Mesodermal cell (in vitro differentiated cells): ENCODE data around the gene TTC23.

Experiments used
- H3K27ac ChIP-seq: 2 replicates; pipeline ENCODE4 v1.7.0; 2013; ENCODE audit warnings: mild to moderate bottlenecking, low read depth, low read length, moderate library complexity; ENCODE audit not compliant: severe bottlenecking
- H3K36me3 ChIP-seq: 2 replicates; pipeline ENCODE4 v1.7.1; 2013; ENCODE audit warnings: mild to moderate bottlenecking, low read length, moderate library complexity; ENCODE audit not compliant: control insufficient read depth, insufficient read depth
- H3K4me1 ChIP-seq: one replicate; pipeline ENCODE4 v1.7.1; 2013; ENCODE audit warnings: mild to moderate bottlenecking, low read length; ENCODE audit not compliant: insufficient read depth, control insufficient read depth, poor library complexity, severe bottlenecking
- H3K4me3 ChIP-seq: 2 replicates; pipeline ENCODE4 v1.7.0; 2013; ENCODE audit warnings: low read length, control low read depth, mild to moderate bottlenecking; ENCODE audit not compliant: insufficient read depth, poor library complexity, severe bottlenecking; ENCODE audit errors: extremely low read depth
- H3K9me3 ChIP-seq: 2 replicates; pipeline ENCODE4 v1.7.1; 2013; ENCODE audit warnings: mild to moderate bottlenecking, low read length, moderate library complexity; ENCODE audit not compliant: control insufficient read depth
- WGBS, 2 experiments: methylation state at CpG; one replicate each; pipeline ENCODE4 v1.1.5; 2013; ENCODE audit warnings: missing lambda C conversion rate in 2 of 2; ENCODE audit not compliant: insufficient coverage in 2 of 2; 5-methylcytosine and 5-hydroxymethylcytosine counted together

Gene TTC23

GRCh38 chr15:99165020-99165790, 84.2 kb downstream of the TTC23 start:
- WGBS, 2 experiments: 100% methylated on average over 1 of the region's 3 CpGs; no CpG with 5 or more reads in 1 of the 2 experiments
- H3K27ac ChIP-seq: no peak overlapping the region
- no peak overlapping the region for H3K4me3 ChIP-seq
- no peaks in the 10 kb centered on the region for H3K9me3 ChIP-seq
- peaks cover 26% of the 10 kb centered on the region for H3K36me3 ChIP-seq
- H3K4me1 ChIP-seq: peaks cover 6% of the 10 kb centered on the region

- Histone ChIP-seq H3K4me3 (no peak overlapping the region), H3K27ac (no peak overlapping the region), H3K4me1 (no peaks in the 10 kb centered on the region), H3K9me3 (no peaks in the 10 kb centered on the region), H3K36me3 (peaks cover 33% of the 10 kb centered on the region)
- WGBS, 2 experiments: 100% methylated on average over 1 of the region's 3 CpGs
Measured at GRCh38 chr15:99164119-99164518, 85.3 kb downstream of the TTC23 start.

DNA sequence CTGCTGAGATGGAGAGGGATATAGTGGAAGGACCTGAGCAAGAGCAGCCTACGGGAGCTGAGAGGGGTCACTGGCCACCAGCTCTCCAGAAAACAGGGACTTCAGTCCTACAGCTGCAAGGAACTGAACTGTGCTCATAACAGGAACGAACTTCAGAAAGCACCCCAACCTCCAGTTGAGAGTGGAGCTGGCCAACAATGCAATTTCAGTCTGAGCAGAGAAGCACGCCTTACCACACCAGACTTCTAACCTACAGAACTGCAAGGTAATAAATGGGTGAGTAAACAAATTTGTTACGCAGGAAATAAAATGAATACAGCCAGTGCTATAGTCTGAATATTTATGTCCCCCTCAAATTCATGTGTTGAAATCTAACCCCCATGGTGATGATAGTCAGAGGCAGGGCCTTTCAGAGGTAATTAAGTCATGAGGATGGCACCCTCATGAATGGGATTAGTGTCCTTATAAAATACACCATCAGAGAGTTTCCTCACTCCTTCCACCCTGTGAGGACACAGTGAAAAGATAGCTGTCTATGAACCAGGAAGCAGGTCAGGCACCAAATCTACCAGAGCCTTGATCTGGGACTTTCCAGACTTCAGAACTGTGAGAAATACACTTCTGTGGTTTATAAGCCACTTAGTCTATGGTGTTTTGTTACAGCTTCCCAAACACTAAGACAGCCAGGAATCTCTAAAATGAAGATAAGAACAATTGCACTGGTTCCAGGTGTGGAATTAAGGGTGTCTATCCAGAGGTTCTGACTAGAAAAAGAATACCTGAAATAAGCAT, 85.9 kb downstream of the TTC23 start:
- Histone ChIP-seq H3K4me3 (no peak overlapping the region), H3K4me1 (no peaks in the 10 kb centered on the region), H3K36me3 (peaks cover 32% of the 10 kb centered on the region), H3K9me3 (no peaks in the 10 kb centered on the region), H3K27ac (no peak overlapping the region)
- WGBS, 2 experiments: 100% methylated on average over 1 of the region's 4 CpGs; no CpG with 5 or more reads in 1 of the 2 experiments

GRCh38 chr15:99158626-99159412, 90.6 kb downstream of the TTC23 start:
- Histone ChIP-seq H3K4me3 (no peak overlapping the region), H3K36me3 (peaks cover 37% of the 10 kb centered on the region), H3K4me1 (no peaks in the 10 kb centered on the region), H3K9me3 (no peaks in the 10 kb centered on the region), H3K27ac (no peak overlapping the region)
- 91 to 94% methylated on average over 4 to 5 of the region's 6 CpGs for WGBS, 2 experiments

- Histone ChIP-seq H3K4me3 (no peak overlapping the region), H3K9me3 (no peaks in the 10 kb centered on the region), H3K36me3 (peaks cover 30% of the 10 kb centered on the region), H3K27ac (no peak overlapping the region), H3K4me1 (no peaks in the 10 kb centered on the region)
- 94 to 100% methylated on average over 2 of the region's 3 CpGs for WGBS, 2 experiments
Measured at GRCh38 chr15:99157456-99157855, 91.9 kb downstream of the TTC23 start.

DNA sequence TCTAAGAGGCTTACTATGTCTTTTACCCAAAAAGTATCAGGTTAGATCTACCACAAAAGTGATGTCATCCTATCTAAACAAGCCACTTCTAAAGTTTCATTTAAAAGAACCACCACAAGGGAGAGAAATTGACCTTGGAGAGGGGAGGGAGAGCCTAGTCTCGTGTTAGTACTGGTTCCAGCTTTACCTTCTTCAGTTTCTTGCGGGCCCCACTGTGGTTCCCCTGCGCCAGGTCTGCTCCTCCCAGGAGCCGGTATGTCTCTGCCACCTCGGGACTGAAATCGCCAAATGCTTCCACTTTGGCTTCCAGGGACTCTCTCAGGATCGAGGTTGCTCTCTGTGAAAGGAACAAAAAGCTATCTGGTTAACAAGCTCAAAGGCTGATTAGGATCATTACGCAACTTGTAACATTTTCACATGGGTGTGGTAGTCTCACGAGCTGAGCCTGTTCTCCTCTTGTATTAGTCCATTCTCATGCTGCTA, 93.4 kb downstream of the TTC23 start:
- no peak overlapping the region for H3K4me3 ChIP-seq
- no peaks in the 10 kb centered on the region for H3K9me3 ChIP-seq
- 86 to 93% methylated on average over 7 to 9 of the region's 9 CpGs for WGBS, 2 experiments
- peaks cover 33% of the 10 kb centered on the region for H3K36me3 ChIP-seq
- no peak overlapping the region for H3K27ac ChIP-seq
- H3K4me1 ChIP-seq: no peaks in the 10 kb centered on the region

GRCh38 chr15:99154271-99154670, 95.1 kb downstream of the TTC23 start:
- Histone ChIP-seq H3K4me1 (no peaks in the 10 kb centered on the region), H3K4me3 (no peak overlapping the region), H3K27ac (no peak overlapping the region), H3K9me3 (no peaks in the 10 kb centered on the region), H3K36me3 (peaks cover 28% of the 10 kb centered on the region)
- 29% methylated on average over 1 of the region's 2 CpGs for WGBS, 2 experiments

DNA sequence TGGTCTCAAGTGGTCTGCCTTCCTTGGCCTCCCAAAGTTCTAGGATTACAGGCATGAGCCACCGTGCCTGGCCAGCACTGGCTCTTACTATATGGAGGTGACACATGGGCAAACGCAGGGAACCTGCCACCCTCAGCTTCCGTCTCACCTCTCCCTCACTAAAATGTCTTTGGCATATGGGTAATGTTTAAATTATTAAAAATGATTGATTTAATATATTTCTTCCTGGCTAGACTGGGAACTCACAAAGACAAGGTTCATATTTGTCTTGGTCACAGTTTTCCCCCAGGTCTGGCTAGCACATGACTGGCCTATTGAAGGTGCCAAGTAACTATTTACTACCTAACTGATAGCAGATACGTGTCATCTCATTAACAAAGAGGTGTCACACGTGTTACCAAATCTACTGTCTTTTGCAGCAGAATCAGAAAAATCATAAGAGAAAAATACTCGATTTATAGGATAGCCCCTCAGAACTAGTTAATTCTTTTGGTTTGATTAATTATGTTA, 96.3 kb downstream of the TTC23 start:
- WGBS, 2 experiments: 86 to 90% methylated on average over 2 of the region's 6 CpGs
- H3K27ac ChIP-seq: no peak overlapping the region
- no peak overlapping the region for H3K4me3 ChIP-seq

GRCh38 chr15:99151156-99151555, 98.2 kb downstream of the TTC23 start:
- H3K36me3 ChIP-seq: peaks cover 18% of the 10 kb centered on the region
- 92 to 95% methylated on average over 2 of the region's 2 CpGs for WGBS, 2 experiments
- H3K27ac ChIP-seq: no peak overlapping the region
- no peak overlapping the region for H3K4me3 ChIP-seq
- H3K9me3 ChIP-seq: no peaks in the 10 kb centered on the region
- no peaks in the 10 kb centered on the region for H3K4me1 ChIP-seq

More for the DNA sequence above, 96.3 kb downstream of the TTC23 start:
- Histone ChIP-seq H3K36me3 (peaks cover 24% of the 10 kb centered on the region), H3K9me3 (no peaks in the 10 kb centered on the region), H3K4me1 (no peaks in the 10 kb centered on the region)

GRCh38 chr15:99149366-99149765, 100.0 kb downstream of the TTC23 start:
- Histone ChIP-seq H3K9me3 (no peaks in the 10 kb centered on the region), H3K4me1 (peaks cover 2% of the 10 kb centered on the region), H3K4me3 (no peak overlapping the region), H3K27ac (no peak overlapping the region), H3K36me3 (peaks cover 15% of the 10 kb centered on the region)
- WGBS, 2 experiments: 95 to 96% methylated on average over 2 to 4 of the region's 4 CpGs
